Astrocyte (in vitro differentiated cells and primary cell): ENCODE results near the gene MEGF6.

Source experiments
- CTCF ChIP-seq: IDR thresholded peaks from 2 replicates; pipeline ENCODE4 v1.5.1; 2011; ENCODE audit warnings: low read depth, mild to moderate bottlenecking, inconsistent platforms, low read length, moderate library complexity; ENCODE audit not compliant: insufficient read depth
- EZH2 ChIP-seq: IDR thresholded peaks from 2 replicates; pipeline ENCODE4 v1.6.1; 2012; ENCODE audit warnings: mild to moderate bottlenecking, low read length, inconsistent platforms; ENCODE audit not compliant: insufficient read depth

- TF ChIP-seq CTCF (no peak), EZH2 (no peak)
Observed at GRCh38 chr1:3479511-3480368, 131.6 kb downstream of the MEGF6 start.
